Fibroblast of gingiva (primary cell): ENCODE measurements around the gene EEF1AKMT1.
"Not testable (repeated sequence)": the region's sequence is repeated elsewhere in the genome, so short reads cannot be mapped to it uniquely, and the experiment has no call there.

Experiments
- DNase-seq: peaks from one replicate; pipeline ENCODE4 v3.0.0-alpha.2; 2011; ENCODE audit warnings: low read depth

The EEF1AKMT1 gene

DNA sequence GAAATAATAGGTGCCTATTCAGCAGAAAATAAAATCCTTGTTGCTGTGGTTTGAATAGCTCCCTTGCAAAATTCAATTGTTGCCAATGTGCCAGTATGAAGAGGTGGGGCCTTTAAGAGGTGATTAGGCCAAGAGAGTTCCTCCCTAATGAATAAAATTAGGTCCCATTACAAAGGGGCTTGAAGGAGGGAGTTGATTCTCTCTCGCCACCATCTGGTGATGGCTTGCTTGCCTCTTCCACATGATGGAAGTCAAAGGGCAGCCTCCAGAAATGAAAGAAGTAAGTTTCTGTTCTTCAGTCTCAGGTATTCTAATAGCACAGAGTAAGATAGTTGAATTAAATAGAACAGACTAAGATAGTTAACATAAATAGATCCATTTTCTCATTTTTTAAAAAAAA lies 3.0 kb upstream of the EEF1AKMT1 start:
- no peak for DNase-seq

GRCh38 chr13:20775961-20776360 lies 2.2 kb upstream of the EEF1AKMT1 start:
- no peak for DNase-seq

GRCh38 chr13:20774746-20775145 lies 985 bp upstream of the EEF1AKMT1 start:
- DNase-seq = no peak

- DNase-seq = no peak
Observed at GRCh38 chr13:20772401-20773131, 1.2 kb downstream of the EEF1AKMT1 start.

DNA sequence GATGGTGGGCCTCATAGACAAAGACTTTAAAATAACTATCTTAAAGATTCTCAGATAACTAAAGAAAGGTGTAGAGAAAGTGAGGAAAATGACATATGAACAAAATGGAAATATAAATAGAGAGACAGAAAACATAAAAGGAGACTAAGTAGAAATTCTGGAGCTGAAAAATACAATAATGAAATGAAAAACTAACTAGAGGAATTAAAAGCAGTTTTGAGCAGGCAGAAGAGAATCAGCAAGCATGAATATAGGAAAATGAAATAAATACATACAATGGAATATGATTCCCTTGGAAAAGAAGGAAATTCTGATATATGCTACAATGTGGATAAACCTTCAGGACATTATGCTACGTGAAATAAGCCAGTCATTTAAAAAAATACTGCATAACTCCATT lies 3.9 kb downstream of the EEF1AKMT1 start:
- no peak for DNase-seq

GRCh38 chr13:20769091-20769490 lies 4.7 kb downstream of the EEF1AKMT1 start:
- DNase-seq = no peak

- DNase-seq = no peak
Observed at GRCh38 chr13:20767309-20767943, 6.3 kb downstream of the EEF1AKMT1 start.

GRCh38 chr13:20760872-20761271 lies 12.9 kb downstream of the EEF1AKMT1 start:
- DNase-seq = no peak

GRCh38 chr13:20754009-20754408 lies 19.8 kb downstream of the EEF1AKMT1 start:
- DNase-seq = no peak

DNA sequence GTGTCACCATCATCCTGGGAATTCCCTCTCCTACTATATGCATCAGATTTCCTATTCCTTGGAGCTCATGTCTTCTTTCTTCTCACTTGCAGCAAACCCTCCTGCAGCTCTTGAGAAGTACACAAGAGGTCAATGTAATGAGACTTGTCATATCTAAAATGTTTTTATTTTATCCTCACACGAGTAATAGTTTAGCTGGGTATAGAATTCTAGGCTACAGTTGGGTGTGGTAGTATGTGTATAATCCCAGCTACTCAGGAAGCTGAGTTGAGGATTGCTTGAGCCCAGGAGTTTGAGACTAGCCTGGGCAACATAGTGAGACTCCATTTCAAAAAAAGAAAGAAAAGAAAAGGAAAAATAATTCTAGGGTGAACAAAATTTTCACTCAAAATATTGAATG lies 24.4 kb downstream of the EEF1AKMT1 start:
- DNase-seq = no peak

- DNase-seq = not testable (repeated sequence)
Observed at GRCh38 chr13:20743830-20744404, 29.8 kb downstream of the EEF1AKMT1 start.

DNA sequence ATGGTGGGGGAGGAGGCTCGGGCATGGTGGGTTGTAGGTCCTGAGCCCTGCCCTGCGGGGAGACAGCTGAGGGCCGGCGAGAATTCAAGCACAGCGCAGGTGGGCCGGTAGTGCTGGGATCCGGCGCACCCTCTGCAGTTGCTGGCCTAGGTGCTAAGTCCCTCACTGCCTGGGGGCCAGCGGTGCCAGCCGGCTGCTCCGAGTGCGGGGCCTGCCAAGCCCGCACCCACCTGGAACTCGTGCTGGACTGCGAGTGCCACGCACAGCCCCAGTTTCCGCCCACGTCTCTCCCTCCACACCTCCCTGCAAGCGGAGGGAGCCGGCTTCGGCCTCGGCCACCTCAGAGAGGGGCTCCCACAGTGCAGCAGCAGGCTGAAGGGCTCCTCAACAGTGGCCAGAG lies 33.7 kb downstream of the EEF1AKMT1 start:
- DNase-seq = no peak

DNA sequence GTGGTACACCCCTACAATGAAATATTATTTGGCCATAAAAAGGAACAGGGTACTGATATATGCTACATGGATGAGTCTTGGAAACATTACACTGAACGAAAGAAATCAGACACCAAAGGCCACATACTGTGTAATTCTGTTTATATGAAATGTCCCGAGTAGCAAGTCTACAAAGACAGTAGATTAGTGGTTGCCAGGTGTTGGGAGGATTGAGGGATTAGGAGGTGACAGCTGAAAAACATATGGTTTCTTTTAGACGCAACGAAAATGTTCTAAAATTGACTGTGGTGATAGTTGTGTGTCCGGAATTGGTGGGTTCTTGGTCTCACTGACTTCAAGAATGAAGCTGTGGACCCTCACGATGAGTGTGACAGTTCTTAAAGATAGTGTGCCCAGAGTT lies 35.1 kb downstream of the EEF1AKMT1 start:
- DNase-seq = no peak

- no peak for DNase-seq
Observed at GRCh38 chr13:20729633-20730585, 43.9 kb downstream of the EEF1AKMT1 start.

DNA sequence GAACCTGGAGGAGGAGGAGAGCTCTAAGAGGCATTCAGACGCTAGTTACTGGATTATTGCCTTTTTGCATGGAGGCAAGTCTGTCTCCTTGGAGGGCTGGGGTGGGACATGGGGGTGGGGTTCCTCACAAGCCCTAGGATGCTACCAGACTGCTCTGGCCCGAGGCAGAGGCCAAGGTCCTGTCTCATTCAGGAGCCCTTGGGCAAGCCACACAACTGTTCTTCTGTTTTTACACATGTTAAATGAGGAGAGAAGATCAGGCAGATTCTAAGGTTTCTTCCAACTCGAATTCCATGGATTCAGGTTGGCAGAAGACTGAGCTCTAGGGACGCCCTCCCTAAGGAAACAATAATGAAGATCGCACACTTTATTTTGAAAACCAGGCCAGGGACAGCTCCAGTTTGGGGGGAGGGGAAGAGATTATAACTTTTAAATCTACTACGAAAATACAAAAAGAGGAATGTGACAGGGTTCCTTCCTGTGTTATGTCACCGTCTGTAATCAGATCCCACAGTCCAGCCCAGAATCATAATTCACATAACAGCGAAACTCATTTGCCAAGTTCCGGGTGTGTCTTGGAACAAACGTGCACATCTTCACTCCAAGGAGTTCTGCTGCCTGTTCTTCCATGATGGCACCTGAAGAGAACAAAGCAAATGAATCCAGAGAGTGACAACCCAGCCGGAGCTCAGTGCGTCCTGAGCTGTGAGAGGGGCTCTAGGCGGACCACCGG lies 45.0 kb downstream of the EEF1AKMT1 start:
- no peak for DNase-seq

- no peak for DNase-seq
Observed at GRCh38 chr13:20727856-20728255, 45.9 kb downstream of the EEF1AKMT1 start.

DNA sequence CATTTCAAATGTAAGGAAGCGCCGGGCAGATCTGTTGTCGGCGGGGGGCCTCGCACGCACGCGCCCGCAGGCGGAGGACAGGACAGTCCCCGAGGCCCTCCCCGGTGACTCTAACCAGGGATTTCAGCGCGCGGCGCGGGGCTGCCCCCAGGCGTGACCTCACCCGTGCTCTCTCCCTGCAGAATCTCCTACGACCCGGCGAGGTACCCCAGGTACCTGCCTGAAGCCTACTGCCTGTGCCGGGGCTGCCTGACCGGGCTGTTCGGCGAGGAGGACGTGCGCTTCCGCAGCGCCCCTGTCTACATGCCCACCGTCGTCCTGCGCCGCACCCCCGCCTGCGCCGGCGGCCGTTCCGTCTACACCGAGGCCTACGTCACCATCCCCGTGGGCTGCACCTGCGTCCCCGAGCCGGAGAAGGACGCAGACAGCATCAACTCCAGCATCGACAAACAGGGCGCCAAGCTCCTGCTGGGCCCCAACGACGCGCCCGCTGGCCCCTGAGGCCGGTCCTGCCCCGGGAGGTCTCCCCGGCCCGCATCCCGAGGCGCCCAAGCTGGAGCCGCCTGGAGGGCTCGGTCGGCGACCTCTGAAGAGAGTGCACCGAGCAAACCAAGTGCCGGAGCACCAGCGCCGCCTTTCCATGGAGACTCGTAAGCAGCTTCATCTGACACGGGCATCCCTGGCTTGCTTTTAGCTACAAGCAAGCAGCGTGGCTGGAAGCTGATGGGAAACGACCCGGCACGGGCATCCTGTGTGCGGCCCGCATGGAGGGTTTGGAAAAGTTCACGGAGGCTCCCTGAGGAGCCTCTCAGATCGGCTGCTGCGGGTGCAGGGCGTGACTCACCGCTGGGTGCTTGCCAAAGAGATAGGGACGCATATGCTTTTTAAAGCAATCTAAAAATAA lies 52.1 kb downstream of the EEF1AKMT1 start:
- peak; percentile 21 for DNase-seq

GRCh38 chr13:20721058-20721453 lies 52.7 kb downstream of the EEF1AKMT1 start:
- DNase-seq = no peak

DNA sequence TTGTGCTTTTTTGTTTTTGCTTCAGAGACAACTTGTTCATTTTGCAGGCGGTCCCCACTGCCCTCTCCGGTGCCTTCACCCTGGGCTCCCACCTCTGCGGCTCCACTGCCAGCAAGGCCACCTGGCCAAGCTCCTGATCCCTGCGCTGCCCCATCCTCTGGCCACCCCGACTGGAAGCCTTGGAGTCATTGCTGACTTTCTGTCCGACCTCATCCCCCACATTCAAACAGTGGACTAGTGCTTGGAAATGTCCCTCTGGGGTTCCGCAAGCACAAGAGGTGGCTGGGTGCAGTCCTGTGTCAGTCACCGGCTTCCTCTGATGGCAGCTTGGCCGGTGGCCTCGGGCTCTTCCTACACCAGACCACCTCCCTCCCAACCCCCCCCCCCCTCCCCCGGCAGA lies 53.3 kb downstream of the EEF1AKMT1 start:
- no peak for DNase-seq

DNA sequence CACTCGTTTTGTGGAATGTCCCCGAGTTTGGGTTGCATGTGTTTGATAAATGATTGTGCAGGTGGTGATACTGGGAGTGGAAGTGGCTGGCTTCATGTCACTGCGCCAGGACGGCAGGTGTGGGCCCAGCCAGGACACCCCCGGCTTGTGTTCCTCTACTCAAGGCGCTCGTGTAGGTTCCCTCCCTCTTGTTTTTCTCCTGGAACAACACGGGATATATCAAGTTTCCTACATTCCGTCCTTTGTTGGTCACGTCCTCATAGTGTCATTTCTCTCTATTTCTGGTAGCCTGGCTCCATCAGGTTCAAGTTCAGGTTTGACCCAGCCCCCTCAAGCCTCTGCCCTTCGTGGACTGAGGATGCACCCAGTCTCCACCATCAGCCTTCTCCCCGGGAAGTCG lies 54.0 kb downstream of the EEF1AKMT1 start:
- DNase-seq = no peak
